IPS-18c (cell line): Measurements from ENCODE around the gene RNF207.
A peak's percentile ranks its signal among the peaks of the same experiment; 100 is the strongest.

Experiments used
- H3K4me3 ChIP-seq: 2 replicates; pipeline ENCODE4 v1.7.0; 2013; ENCODE audit warnings: low read depth, mild to moderate bottlenecking, low read length, moderate library complexity; ENCODE audit not compliant: insufficient read depth
- H3K9me3 ChIP-seq: one replicate; pipeline ENCODE4 v1.6.1; 2013; ENCODE audit warnings: mild to moderate bottlenecking, low read length, moderate library complexity; ENCODE audit not compliant: control insufficient read depth, insufficient read depth

RNF207 gene

GRCh38 chr1:6249739-6250689 is 44.1 kb downstream of the RNF207 start:
- Histone ChIP-seq H3K4me3 (peak overlapping the region; percentile 15; the same call in 1 of the 2 replicates), H3K9me3 (no peaks in the 10 kb centered on the region)

- Histone ChIP-seq H3K9me3 (no peaks in the 10 kb centered on the region), H3K4me3 (no peak overlapping the region)
Observed at GRCh38 chr1:6251233-6251632, 45.3 kb downstream of the RNF207 start.

- H3K9me3 ChIP-seq = no peaks in the 10 kb centered on the region
- H3K4me3 ChIP-seq = no peak overlapping the region
Observed at GRCh38 chr1:6251681-6252373, 45.9 kb downstream of the RNF207 start.

DNA sequence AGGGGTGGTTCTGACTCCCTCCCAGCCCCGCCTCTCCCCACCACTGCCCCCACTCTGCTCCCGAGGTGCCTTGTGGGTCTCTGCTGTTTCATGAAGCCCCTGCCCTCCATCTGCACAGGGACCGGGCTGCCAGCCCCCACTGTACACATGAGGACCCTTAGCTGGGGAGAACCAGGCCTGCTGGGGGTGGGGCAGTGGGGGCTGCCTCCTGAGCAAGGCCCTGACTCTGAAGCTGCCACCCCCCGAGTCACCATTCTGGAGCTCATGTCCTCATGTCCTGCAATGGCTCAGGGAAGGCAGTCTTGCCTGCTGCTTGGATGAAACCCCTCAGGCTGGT is 46.4 kb downstream of the RNF207 start:
- H3K4me3 ChIP-seq = no peak overlapping the region
- no peaks in the 10 kb centered on the region for H3K9me3 ChIP-seq

DNA sequence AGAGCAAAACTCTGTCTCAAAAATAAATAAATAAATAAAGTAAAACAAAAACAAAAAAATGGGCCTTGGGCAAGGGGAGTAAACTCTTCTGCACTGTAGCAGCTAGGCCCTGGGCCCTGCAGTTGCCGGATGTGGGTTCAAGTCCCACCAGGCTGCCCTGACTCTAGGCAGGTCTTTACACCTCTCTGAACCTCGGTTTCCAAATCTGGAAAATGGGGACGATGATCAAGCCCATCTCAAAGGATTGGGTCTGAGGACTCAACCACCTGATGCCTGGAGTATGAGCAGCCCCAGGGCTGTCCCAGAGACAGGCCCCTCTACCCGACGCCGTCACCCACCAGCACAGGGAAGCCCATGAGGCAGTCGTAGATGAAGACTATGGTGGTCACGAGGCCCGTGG is 47.5 kb downstream of the RNF207 start:
- no peak overlapping the region for H3K4me3 ChIP-seq
- H3K9me3 ChIP-seq = no peaks in the 10 kb centered on the region

- Histone ChIP-seq H3K9me3 (no peaks in the 10 kb centered on the region), H3K4me3 (no peak overlapping the region)
Observed at GRCh38 chr1:6254691-6255090, 48.8 kb downstream of the RNF207 start.

- no peaks in the 10 kb centered on the region for H3K9me3 ChIP-seq
- H3K4me3 ChIP-seq = no peak overlapping the region
Observed at GRCh38 chr1:6256645-6257044, 50.7 kb downstream of the RNF207 start.

- H3K4me3 ChIP-seq = no peak overlapping the region
- no peaks in the 10 kb centered on the region for H3K9me3 ChIP-seq
Observed at GRCh38 chr1:6257541-6258069, 51.7 kb downstream of the RNF207 start.

GRCh38 chr1:6258675-6259074 is 52.8 kb downstream of the RNF207 start:
- no peaks in the 10 kb centered on the region for H3K9me3 ChIP-seq

DNA sequence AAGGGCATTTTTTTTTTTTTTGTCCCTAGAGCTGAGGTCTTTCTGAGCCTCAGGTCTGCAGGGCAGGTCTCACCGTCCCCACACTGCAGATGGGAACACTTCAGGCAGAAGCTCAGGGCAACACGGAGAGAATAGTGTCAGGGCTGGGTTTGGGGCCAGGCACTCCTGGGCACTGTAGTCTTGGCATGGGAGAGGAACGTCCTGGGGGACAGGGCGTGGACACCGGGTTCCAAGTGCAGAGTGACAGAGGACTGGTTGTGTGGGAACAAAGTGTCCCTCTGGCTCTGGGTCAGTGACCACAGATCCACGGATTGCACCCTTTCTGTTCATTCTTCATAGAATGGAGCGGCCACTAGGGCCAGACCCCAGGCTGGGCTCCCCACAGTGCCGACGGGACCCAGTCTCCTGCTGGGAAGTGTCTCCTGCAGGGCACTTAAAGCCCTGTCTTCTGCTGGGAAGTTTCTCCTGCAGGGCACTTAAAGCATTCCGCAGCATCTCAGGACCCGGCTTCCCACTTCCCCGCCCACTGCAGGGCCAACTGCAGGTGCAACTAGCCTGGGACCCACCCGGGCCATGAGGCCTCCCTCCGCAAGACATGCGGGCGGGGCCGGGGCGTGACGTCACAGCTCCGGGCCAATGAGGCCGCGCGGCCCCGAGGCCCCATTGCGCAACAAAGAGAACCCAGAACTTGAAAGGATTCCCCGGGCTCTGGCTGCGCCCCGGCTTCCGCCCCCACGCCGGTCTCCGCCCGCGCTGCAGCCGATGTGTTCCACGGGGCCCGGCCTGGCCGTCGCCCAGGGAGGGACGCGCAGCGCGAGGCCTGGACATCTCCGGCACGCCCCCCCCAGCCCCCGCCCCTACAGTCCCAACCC is 53.8 kb downstream of the RNF207 start:
- Histone ChIP-seq H3K4me3 (peak overlapping the region; percentile 72; the same call in 1 of the 2 replicates), H3K9me3 (peaks cover 2% of the 10 kb centered on the region)

More at GRCh38 chr1:6258675-6259074, 52.8 kb downstream of the RNF207 start:
- no peak overlapping the region for H3K4me3 ChIP-seq

GRCh38 chr1:6260433-6260934 is 54.6 kb downstream of the RNF207 start:
- peaks cover 2% of the 10 kb centered on the region for H3K9me3 ChIP-seq
- H3K4me3 ChIP-seq = peak overlapping the region; percentile 72

GRCh38 chr1:6260961-6261614 is 55.2 kb downstream of the RNF207 start, which contains the start of gene GPR153:
Gene GPR153, minus strand, starts transcription at chr1:6261098. Its CDS starts 6,193 bp downstream, at chr1:6254905.
- peak within 1 kb of the TSS; percentile 72 for H3K4me3 ChIP-seq
- H3K9me3 ChIP-seq = peaks cover 2% of the 10 kb centered on the region

DNA sequence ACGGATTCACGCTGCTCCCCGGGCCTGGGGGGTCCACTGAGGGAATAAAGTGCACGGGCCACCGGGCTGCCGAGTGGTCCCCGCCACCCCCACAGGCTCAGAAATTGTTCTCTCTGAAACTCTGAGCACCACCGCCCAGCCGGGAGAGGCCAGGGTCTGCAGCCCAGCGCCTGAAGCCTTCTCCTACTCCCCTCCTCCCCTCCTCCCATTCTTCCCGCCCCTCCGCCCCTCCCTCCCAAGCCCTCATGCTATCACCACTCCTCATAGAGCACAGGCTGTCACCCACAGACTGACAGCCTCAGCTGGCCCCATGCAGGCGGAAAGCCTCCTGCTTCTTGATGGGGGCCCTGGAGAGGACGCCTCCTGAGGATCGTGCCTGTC is 55.7 kb downstream of the RNF207 start:
- H3K4me3 ChIP-seq = peak overlapping the region; percentile 64
- peaks cover 2% of the 10 kb centered on the region for H3K9me3 ChIP-seq

DNA sequence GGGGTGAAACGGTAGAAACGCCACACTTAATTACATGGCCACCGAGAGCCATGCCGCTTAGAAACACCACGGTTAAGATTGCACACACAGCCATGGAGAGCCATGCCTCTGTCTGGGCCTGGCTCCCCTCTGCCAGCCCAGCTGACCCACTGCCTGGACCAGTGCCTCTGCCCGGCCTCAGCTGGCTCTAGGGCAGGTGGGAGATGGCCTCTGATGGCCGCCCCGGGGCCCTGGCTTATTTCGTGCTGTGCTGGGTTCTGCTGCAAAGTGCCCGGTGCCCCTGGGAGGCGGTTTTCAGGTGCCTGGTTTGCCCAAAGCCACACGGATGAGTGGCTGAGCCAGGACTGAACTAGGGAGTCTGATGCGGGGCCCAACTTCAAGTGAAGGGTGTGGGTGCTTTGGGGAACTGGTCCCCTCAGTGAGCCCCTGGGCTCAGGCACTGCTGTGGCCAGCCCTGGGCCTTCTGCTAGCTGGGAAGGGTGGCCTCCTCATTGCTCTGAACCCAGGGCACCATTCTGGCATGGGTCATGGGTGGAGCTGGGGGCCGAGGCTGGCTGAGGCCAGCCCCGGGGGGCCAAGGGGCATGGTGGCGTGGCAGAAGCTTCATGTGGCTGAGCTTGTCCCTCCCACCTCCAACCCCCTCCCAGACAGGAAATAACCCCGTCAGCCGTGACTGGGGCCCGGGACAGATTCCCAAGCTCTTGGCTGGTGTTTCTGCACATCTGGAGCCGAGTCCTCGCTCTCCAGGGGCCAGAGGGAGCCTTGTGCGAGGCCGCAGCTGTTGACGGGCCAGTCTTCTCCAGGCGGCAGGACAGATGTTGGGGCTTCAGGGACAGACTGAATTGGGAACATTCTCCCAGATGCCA is 56.9 kb downstream of the RNF207 start:
- no peak overlapping the region for H3K4me3 ChIP-seq
- H3K9me3 ChIP-seq = peaks cover 2% of the 10 kb centered on the region

DNA sequence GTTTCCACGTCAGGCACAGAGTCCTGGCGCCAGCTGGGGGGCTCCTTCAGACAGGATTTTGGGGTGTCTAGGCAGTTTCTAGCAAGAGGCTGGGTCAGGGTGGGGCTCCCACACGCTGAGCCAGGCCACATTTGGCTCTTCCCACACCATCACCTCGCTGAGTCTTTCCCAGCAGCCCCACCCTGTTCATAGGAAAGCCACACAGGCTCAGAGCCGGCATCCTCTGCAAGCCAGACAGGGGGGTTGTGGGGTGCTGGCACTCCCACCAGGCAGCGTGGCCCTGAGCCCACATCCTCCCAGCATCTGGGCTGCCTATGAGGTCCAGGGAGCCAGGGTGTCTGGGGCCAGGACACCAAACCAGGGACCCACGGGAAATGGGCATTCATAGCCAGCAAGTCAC is 57.8 kb downstream of the RNF207 start:
- Histone ChIP-seq H3K9me3 (peaks cover 2% of the 10 kb centered on the region), H3K4me3 (no peak overlapping the region)

DNA sequence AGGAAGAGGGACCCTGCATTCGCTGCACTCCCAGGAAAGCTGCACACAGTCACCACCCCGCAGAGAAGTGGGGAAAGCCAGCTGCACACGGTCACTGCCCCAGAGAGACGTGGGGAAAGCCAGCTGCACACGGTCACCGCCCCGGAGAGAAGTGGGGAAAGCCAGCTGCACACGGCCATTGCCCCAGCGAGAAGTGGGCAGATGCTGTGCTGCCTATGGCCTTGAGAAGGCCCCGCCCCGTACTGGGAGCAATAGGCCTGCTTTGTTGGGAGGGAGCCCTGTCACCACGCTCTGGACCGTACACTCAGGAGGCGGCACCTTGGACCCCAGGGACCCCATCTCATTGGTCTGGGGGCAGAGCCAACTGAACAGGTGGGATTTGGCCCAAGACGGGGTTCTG is 59.2 kb downstream of the RNF207 start:
- no peak overlapping the region for H3K4me3 ChIP-seq

More for the DNA sequence above, 59.2 kb downstream of the RNF207 start:
- H3K9me3 ChIP-seq = peaks cover 2% of the 10 kb centered on the region
